ENCODE results near the gene AGAP9. TPM values are rescaled to one million over a fixed set of nuclear protein-coding genes. Genes with fewer than 3 reads are reported as not detected.
A peak's percentile ranks its signal among the peaks of the same experiment; 100 is the strongest.
"Not testable (repeated sequence)": the region's sequence is repeated elsewhere in the genome, so short reads cannot be mapped to it uniquely, and the experiment has no call there.

Gene AGAP9
- total RNA-seq, 1 experiment from 2014 or later, result 0.35 TPM

DNA sequence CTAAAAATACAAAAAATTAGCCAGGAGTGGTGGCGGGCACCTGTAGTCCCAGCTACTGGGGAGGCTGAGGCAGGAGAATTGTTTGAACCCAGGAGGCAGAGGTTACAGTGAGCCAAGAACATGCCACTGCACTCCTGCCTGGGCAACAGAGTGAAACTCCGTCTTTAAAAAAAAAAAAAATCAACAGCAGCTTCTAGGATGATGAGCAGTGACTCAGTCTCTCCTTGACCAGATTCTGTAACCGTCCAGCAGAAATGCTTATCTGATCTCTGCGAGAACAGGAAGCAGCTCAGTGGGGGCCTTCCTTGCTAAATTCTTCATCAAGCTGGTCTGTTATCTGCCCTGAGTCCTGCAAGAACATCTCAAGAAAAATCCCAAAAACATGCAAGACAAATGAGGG, 37.5 kb downstream of the AGAP9 start:
- not testable (repeated sequence) for DNase-seq (ENCODE audit: low spot score)

- DNase-seq (ENCODE audit: low spot score), result not testable (repeated sequence)
Observed at GRCh38 chr10:47484786-47485185, 38.7 kb downstream of the AGAP9 start.

DNA sequence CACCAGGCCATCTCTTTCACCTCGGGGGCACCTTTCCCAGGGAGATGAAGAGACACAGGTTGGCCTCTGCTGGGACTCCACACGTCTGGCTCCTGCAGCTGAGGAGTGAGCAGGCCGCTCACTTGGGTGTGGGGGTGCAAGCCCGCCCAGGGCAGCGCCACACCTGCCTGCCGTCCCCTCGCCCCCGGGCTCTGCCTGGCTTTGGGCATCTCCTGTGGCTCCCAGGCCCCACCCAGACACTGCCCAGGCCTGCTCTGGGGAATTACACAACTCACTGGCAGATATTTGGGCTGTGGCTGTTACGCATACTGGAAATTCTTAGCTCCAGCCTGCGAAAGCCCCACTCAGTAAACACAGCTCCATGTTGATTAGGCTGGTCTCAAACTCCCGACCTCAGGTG, 39.5 kb downstream of the AGAP9 start, which contains the start of gene ANXA8:
ANXA8 (minus strand) TSS at position 193 of the 400 bp plus-strand sequence; CDS start at position 11, 182 bp downstream.
- DNase-seq (ENCODE audit: low spot score), result not testable (repeated sequence)

DNA sequence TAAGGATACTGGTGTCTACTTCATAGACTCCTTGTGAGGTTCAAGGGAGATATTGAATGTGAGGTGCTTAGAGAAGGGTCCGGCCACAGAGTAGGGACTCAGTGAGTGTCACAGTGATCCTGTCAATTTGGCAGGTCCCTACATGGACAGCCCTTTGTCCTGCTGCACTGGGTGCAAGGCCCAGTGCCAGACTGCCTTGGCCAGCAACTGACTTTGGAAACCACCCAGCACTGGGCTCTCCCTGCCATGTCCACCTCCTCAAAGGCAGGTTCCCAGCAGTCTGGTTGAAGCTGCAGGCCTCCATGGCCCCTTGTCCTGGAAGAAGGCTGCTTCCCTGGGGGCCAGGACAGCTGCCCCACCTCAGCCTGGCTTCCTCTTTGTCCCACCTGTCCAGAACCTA, 41.1 kb downstream of the AGAP9 start:
- DNase-seq (ENCODE audit: low spot score), result not testable (repeated sequence)

- not testable (repeated sequence) for DNase-seq (ENCODE audit: low spot score)
Observed at GRCh38 chr10:47481768-47482181, 41.7 kb downstream of the AGAP9 start.

GRCh38 chr10:47481182-47481766, 42.2 kb downstream of the AGAP9 start:
- peak; percentile 37 for DNase-seq (ENCODE audit: low spot score)

DNA sequence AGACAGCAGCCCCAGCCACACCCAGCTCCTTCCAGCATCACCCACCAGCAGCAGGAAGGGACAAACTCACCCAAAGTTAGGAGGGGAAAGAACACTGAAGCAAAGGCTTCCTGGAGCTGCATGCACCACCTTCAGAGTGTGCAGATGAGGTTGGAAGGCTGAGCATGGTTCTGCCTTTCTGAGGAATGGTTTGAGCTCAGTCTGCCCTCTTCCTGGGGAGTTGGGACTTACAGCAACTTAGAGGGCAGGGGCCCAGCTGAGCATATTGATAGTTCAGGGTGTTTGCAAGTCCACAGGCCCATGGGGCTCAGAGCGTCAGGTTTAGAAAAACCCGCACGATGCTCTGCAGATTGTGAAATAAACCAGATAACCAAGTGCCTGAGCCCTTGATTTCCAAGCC, 43.3 kb downstream of the AGAP9 start:
- not testable (repeated sequence) for DNase-seq (ENCODE audit: low spot score)

- not testable (repeated sequence) for DNase-seq (ENCODE audit: low spot score)
Observed at GRCh38 chr10:47478114-47478513, 45.3 kb downstream of the AGAP9 start.

DNA sequence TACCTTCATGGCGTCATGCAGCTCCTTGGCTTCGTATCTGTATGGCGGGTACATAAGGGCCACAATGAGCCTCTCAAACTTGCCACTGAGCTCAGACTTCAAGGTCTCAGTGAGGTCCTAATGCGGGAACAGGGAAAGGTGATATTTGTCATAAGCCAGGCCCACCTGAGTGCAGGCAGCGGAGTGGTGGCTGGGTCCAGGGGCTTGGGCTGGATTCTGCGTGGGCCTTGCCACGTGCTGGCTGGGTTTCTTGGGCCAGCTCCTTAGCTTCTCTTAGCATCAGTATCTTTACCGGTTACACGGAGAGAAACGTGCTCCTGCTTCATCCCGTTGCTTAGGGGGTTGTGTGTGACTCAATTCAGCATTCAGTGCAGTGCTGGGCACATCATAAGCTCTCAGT, 46.4 kb downstream of the AGAP9 start:
- not testable (repeated sequence) for DNase-seq (ENCODE audit: low spot score)

GRCh38 chr10:47475101-47475500, 48.3 kb downstream of the AGAP9 start:
- DNase-seq (ENCODE audit: low spot score), result not testable (repeated sequence)

DNA sequence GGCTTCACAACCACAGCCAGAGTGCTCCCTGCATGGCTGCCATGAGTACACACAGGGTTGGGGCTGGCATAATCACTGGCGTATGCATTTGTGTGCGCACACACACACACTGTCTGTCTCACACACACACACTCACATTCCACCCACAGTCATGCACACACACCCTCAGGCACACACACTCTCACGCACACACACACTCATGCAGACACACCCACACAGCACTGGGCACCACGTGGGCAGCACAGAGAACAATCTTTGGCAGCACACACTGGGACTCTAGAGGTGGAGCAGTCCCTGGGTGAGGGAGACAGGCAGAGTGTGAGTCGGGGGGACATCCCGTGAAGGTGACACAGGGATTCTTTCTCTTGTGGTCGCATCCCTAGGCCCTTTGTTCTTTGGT, 49.9 kb downstream of the AGAP9 start:
- DNase-seq (ENCODE audit: low spot score), result not testable (repeated sequence)

DNA sequence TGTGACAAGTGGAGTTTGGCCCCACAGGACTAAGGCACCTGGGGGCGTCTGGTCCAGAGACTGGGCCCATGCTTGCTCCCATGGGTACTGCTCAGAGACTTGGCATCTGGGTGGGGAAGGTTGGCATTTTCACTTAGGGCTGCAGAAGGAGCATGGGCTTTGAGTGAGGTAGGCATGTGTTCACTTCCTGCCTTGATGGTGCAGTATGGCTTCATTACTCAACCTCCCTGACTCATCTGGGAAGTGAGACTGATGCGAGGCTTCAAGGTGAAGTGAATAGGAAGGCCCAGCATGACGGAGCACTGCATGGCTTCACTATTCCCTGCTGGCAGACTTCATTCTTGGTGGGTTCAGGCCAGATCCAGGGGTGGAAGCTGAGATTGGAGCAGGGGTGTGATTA, 50.8 kb downstream of the AGAP9 start:
- not testable (repeated sequence) for DNase-seq (ENCODE audit: low spot score)

GRCh38 chr10:47472072-47472471, 51.4 kb downstream of the AGAP9 start:
- not testable (repeated sequence) for DNase-seq (ENCODE audit: low spot score)

- DNase-seq (ENCODE audit: low spot score), result not testable (repeated sequence)
Observed at GRCh38 chr10:47468731-47469528, 54.5 kb downstream of the AGAP9 start.

GRCh38 chr10:47467957-47468356, 55.5 kb downstream of the AGAP9 start:
- DNase-seq (ENCODE audit: low spot score), result not testable (repeated sequence)

- DNase-seq (ENCODE audit: low spot score), result not testable (repeated sequence)
Observed at GRCh38 chr10:47467458-47467857, 56.0 kb downstream of the AGAP9 start.

GRCh38 chr10:47465216-47465917, 58.1 kb downstream of the AGAP9 start:
- DNase-seq (ENCODE audit: low spot score), result not testable (repeated sequence)

GRCh38 chr10:47462577-47463358, 60.7 kb downstream of the AGAP9 start:
- not testable (repeated sequence) for DNase-seq (ENCODE audit: low spot score)

DNA sequence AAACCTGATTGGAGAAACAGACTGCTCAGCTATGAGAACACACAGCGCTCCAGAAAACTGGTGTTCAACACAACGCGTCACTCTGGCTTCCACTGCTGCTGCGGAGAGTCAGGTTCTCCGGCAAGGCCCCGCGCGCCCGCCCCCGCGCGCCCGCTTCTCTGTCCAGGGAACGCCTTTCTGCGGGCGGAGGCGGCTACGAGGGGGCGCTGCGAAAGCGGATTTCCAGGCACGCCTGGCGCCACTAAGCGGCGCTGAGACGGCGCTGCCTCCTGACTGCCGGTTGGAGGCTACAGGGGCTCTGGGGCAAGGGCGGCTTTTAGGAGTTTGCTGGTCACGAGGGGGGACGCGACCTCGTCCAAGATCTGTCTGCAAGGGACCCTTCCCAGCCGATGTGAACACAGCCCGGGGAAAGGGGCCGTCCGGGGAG, 62.2 kb downstream of the AGAP9 start:
- peak; percentile 57 for DNase-seq (ENCODE audit: low spot score)

GRCh38 chr10:47458466-47459154, 64.8 kb downstream of the AGAP9 start:
- no peak for DNase-seq (ENCODE audit: low spot score)

- DNase-seq (ENCODE audit: low spot score), result no peak
Observed at GRCh38 chr10:47457826-47458225, 65.6 kb downstream of the AGAP9 start.

Data from H4 (cell line).